IPS DF 19.7 (cell line): Measurements from ENCODE around the gene D2HGDH.
"Not testable (repeated sequence)": the region's sequence is repeated elsewhere in the genome, so short reads cannot be mapped to it uniquely, and the experiment has no call there.

Source experiments
- DNase-seq: peaks from one replicate; pipeline ENCODE4 v3.0.0-alpha.2; 2013; ENCODE audit warnings: low read depth, low spot score

Gene D2HGDH

DNA sequence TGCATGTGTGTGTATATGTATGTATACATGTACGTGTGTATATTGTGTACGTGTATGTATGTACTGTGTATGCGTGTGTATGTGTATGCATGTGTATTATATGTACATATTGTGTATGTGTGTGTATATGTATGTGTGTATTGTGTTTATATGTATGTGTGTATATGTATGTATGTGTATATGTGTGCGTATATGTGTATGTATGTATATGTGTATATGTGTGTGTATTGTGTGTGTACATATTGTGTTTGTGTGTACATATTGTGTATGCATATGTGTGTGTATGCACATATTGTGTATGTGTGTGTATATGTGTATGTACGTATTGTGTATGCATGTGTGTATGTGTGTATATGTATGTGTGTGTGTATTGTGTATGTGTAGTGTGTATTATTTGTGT lies 59.0 kb downstream of the D2HGDH start:
- DNase-seq: no peak

DNA sequence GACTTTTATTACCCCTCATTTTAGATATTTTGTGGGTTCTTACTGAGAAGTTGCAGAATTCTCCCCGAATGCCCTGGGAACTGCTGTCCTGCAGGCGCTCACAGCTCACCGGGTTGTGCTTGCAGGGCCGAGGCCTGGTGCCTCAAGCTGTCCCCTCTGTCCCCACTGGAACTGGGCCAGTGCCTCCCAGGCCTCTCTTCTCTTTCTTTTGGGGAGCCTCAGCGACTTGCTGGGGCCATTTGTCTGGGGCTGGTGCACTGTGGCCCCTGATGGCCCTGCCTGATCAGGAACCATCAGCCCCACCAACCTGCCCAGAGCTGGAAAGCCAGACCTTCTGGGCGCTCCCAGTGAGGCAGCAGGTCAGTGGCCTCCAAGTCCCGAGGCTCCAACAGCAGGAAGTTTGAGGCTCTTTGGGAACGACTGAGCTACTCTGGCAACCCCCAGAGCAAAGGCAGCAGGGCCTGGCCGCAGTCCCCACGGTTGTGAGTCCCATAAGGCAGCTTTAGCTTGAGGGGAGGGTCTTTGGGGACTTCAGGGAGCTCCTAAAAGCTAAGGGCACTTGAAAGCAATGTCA lies 59.9 kb downstream of the D2HGDH start:
- DNase-seq: no peak

- no peak for DNase-seq
These were observed 60.9 kb downstream of the D2HGDH start for GRCh38 chr2:241795021-241795999.

GRCh38 chr2:241796209-241796608 lies 61.8 kb downstream of the D2HGDH start:
- DNase-seq: no peak

DNA sequence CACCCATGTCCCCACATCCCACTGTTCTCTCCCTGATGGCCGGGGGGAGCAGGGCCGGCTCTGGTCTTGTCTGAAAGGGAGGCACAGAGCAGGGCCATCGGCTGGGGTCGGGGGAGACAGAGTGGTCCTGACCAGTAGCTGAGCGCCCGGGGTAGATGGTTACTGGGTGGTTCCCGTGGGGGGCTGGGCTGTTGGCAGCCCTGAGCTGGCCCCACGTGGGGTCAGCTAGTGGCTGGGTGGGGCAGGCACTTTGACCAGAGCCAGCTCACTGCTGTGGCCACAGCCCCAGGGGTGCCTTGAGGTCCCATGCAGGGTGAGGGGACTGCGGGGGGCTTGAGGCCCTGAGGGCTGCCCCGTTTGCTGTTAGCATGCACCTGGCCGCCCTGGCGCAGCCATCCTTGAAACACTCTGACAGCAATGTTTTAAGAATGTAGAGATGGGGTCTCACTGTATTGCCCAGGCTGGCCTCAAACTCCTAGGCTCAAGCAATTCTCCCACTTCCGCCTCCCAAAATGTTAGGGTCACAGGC lies 62.2 kb downstream of the D2HGDH start:
- DNase-seq: no peak

- DNase-seq: no peak
These were observed 63.1 kb downstream of the D2HGDH start for GRCh38 chr2:241797441-241798080.

GRCh38 chr2:241798081-241798630 lies 63.7 kb downstream of the D2HGDH start:
- DNase-seq: no peak

GRCh38 chr2:241798631-241799521 lies 64.4 kb downstream of the D2HGDH start:
- DNase-seq: no peak

DNA sequence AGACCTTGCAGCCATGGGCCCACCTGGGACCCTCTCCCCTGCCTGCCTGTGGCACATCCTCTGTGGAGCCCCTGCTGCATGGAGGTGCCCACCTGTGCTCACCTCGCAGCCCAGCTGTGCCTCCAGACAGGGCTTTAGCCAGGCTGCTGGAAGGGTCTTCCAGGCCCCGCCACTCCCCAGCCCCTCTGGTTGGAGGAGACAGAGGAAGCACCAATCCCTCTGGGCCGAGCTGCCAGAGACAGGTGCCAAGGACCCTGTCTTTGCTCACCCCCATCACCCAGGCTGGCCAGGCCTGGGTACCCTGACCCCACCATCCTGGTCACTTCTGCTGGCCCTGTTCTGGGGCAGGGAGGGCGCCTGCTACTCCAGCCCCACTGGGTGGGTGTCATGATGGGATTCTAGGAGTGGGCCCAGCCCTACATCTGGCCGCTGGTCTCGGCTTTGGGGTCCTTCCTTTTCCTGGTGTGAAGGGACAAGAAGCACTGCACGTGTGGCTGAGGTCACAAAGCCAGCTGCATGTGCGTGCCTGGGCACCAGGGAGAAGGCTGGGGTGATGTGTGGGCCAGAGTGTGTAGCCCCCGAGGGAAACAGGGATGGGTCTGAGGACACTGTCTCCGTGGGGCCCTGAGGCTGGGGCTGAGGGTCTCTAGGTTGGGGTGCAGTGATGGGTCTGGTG lies 65.2 kb downstream of the D2HGDH start:
- DNase-seq: no peak

GRCh38 chr2:241800198-241800903 lies 65.9 kb downstream of the D2HGDH start:
- DNase-seq: not testable (repeated sequence)

DNA sequence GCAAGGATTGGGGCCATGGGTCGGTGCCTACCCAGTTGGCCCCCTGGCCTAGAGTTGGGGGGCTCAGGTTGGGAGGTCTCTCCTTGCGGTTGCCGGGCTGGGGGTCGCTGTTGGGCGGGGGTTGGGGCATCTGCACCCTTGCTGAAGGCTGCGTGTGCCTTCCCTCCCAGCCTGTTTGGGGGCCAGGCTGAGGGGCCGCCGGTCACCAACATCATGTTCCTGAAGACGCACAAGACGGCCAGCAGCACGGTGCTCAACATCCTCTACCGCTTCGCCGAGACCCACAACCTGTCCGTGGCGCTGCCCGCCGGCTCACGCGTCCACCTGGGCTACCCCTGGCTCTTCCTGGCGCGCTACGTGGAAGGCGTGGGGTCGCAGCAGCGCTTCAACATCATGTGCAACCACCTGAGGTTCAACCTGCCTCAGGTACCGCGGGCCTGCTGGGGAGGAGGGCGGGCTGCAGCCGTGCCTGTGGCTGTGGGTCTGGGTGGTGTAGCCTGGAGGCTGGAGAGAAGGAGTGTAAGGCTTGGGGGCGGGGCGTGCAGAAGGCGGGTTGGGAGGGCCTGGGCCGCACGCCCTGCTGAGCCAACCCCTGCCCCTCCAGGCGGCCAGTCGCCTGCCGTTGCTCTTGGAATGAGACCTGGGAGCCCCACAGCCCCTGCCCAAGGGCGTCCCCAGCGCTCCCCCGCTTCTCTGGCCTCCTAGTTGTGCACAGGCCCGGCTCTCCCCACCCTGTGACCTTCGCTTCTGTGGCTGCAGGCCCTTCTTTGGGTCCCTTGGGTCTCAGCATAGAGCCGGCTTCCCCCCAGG lies 67.4 kb downstream of the D2HGDH start:
- DNase-seq: no peak

DNA sequence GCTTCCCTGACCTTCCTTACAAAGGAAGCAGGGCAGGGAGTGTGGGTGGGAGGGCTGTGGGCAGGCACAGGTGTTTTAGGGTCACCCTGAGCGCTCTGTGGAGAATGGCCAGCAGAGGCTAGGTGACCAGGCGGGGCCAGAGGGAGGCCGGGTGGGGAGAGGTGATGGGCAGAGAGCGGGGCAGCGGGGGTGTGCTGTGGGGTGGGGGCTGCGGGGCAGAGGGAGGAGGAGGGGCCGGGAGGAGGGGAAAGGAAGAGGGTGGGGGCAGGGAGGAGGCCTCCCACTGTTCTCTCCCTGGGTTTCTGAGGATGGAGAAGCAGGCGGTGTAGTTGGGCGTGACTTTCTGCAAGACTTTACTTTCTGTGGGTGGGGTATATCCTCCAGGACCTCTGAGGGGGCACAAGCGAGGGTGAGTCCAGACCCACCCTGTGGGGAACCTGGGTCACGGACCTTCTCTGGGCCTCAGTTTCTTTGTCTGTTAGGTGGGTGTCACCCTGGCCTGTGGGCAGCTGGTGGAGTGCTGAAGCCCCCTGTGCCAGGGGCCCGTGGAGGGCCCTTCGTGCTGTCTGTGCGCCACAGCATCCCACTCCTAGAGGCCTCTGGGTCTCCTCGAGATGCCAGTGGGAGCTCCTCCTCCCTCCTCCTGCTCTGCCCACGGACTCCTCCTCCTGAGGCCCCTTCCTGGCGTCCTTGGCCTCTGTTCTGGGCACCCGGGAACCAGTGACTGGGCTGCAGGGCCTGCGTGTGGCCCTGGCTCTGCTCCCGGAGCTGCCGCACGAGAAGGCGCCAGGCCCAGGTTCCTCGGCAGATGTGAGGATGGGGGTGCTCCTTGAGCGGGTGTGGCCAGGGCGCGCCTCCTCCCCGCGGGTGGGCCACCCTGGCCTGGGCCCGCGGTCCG lies 68.2 kb downstream of the D2HGDH start:
- DNase-seq: no peak

DNA sequence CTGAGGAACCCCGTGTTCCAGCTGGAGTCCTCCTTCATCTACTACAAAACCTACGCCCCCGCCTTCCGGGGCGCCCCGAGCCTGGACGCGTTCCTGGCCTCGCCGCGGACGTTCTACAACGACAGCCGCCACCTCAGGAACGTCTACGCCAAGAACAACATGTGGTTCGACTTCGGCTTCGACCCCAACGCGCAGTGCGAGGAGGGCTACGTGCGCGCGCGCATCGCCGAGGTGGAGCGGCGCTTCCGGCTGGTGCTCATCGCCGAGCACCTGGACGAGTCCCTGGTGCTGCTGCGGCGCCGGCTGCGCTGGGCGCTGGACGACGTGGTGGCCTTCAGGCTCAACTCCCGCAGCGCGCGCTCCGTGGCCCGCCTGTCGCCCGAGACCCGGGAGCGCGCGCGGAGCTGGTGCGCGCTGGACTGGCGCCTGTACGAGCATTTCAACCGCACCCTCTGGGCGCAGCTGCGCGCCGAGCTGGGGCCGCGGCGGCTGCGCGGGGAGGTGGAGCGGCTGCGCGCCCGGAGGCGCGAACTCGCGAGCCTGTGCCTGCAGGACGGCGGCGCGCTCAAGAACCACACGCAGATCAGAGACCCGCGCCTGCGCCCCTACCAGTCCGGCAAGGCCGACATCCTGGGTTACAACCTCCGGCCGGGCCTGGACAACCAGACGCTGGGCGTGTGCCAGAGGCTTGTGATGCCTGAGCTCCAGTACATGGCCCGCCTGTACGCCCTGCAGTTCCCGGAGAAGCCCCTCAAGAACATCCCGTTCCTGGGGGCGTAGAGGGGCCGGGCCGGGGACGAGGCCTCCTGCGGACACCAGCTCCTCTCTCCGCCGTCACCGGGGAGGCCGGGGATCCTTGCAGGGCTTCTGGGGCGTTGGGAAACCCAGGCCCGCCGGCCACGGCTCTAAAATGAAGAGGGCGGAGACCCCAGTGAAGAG lies 69.2 kb downstream of the D2HGDH start:
- no peak for DNase-seq

- no peak for DNase-seq
These were observed 70.1 kb downstream of the D2HGDH start for GRCh38 chr2:241804326-241805229.

DNA sequence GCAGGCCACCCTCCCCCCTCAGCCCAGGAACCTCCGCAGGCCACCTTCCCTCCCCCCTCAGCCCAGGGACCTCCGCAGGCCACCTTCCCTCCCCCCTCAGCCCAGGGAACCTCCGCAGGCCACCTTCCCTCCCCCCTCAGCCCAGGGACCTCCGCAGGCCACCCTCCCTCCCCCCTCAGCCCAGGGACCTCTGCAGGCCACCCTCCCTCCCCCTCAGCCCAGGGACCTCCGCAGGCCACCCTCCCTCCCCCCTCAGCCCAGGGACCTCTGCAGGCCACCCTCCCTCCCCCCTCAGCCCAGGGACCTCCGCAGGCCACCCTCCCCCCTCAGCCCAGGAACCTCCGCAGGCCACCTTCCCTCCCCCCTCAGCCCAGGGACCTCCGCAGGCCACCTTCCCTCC lies 71.8 kb downstream of the D2HGDH start:
- not testable (repeated sequence) for DNase-seq
